Gastroesophageal sphincter (tissue), 3 donors: ENCODE measurements around the gene ADPRM.

Experiments used
- CTCF ChIP-seq, 4 experiments: fragments of 200-600 bp in 2 of 4; fragments of 450-650 bp in 2 of 4; sonication (generic) in 1 of 4; IDR thresholded peaks; one replicate each; pipeline ENCODE4 v1.5.1; 2017 to 2019; ENCODE audit warnings: antibody characterized with exemption in 4 of 4, mild to moderate bottlenecking in 2 of 4, moderate library complexity in 2 of 4
- EP300 ChIP-seq: sonication (generic); formaldehyde crosslinking; IDR thresholded peaks from one replicate; pipeline ENCODE4 v1.6.1; 2017; ENCODE audit warnings: antibody characterized with exemption, mild to moderate bottlenecking
- POLR2A ChIP-seq, 2 donors: fragments of 450-650 bp; IDR thresholded peaks; one replicate each; pipeline ENCODE4 v1.6.1; 2017; ENCODE audit warnings: antibody characterized with exemption in 2 of 2, mild to moderate bottlenecking in 2 of 2, moderate library complexity in 1 of 2
- POLR2AphosphoS5 ChIP-seq: sonication (generic); formaldehyde crosslinking; IDR thresholded peaks from one replicate; pipeline ENCODE4 v1.6.1; 2017; ENCODE audit warnings: antibody characterized with exemption

GRCh38 chr17:10716218-10716617, 18.8 kb downstream of the ADPRM start:
- TF ChIP-seq CTCF (IDR thresholded peaks at IDR 0.05), result no peak
- no peak for TF ChIP-seq EP300
- TF ChIP-seq POLR2A (IDR thresholded peaks at IDR 0.05), result no peak
- TF ChIP-seq POLR2AphosphoS5, result no peak
